ENCODE data around the gene GTF2H3.

Gene GTF2H3

DNA sequence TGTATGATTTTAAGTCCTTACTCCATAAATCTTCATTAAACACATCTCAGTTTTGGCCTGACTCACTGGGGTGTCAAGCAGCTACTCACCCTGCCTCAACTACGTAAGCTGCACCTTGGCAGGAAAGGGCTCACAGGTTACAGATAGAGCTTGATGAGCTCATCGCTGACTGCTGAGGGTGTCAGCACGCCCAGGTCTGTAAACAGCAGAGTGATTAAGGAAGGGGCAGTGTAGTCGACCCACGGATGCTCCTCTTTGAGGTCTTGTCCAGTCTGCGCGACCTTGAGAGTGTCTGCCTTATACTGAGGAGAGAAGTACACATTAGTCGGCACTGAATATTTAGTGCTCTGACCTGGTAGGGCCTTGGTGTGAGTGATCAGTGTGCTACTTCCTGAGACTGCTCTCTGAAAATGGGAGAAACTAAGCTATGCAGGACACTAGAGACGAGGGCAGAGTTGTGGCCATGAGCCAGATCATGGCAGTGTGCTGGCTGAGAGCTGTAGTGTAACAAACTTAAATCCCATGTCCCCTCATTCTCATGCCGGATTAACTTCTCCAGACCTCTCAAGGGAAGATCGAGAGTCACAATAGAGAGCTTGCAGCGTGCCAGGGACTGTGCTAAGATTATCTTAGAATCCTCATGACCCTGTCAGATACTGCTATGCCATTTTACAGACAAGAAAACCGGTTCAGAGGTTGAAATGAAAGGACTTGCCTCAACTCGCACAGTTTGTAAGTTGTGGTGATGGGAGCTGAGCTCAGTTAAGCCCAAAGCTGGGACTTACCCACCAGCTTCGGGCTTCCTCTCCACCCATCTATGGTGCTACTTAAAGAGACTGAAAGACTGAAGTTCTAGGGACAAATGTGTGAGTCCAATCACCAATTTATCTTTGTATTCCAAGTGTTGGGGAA lies 11.8 kb upstream of the GTF2H3 start:
- no peaks in the 10 kb centered on the region for H3K4me1 ChIP-seq (ENCODE audit: low read depth, poor library complexity, severe bottlenecking)
- H4K20me1 ChIP-seq (ENCODE audit: insufficient read depth): no peaks in the 10 kb centered on the region
- H3K27ac ChIP-seq: no peak overlapping the region
- no peak overlapping the region for H2AFZ ChIP-seq (ENCODE audit: low read depth)
- TF ChIP-seq, protein P1, sequence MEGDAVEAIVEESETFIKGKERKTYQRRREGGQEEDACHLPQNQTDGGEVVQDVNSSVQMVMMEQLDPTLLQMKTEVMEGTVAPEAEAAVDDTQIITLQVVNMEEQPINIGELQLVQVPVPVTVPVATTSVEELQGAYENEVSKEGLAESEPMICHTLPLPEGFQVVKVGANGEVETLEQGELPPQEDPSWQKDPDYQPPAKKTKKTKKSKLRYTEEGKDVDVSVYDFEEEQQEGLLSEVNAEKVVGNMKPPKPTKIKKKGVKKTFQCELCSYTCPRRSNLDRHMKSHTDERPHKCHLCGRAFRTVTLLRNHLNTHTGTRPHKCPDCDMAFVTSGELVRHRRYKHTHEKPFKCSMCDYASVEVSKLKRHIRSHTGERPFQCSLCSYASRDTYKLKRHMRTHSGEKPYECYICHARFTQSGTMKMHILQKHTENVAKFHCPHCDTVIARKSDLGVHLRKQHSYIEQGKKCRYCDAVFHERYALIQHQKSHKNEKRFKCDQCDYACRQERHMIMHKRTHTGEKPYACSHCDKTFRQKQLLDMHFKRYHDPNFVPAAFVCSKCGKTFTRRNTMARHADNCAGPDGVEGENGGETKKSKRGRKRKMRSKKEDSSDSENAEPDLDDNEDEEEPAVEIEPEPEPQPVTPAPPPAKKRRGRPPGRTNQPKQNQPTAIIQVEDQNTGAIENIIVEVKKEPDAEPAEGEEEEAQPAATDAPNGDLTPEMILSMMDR (conservative IDR thresholded peaks at IDR 0.05; ENCODE audit: low read depth, low read length): no peak
- no peak overlapping the region for H3K4me3 ChIP-seq (IDR thresholded peaks at IDR 0.05; ENCODE audit: insufficient read depth, low read depth, low read length)
- H3K9ac ChIP-seq: no peak overlapping the region
- no peaks in the 10 kb centered on the region for H3K36me3 ChIP-seq (ENCODE audit: insufficient read depth)
- no peaks in the 10 kb centered on the region for H3K27me3 ChIP-seq (ENCODE audit: insufficient read depth, low read depth)
- H3K79me2 ChIP-seq (ENCODE audit: insufficient read depth, low read depth): no peaks in the 10 kb centered on the region
- H3K4me2 ChIP-seq: no peak overlapping the region

DNA sequence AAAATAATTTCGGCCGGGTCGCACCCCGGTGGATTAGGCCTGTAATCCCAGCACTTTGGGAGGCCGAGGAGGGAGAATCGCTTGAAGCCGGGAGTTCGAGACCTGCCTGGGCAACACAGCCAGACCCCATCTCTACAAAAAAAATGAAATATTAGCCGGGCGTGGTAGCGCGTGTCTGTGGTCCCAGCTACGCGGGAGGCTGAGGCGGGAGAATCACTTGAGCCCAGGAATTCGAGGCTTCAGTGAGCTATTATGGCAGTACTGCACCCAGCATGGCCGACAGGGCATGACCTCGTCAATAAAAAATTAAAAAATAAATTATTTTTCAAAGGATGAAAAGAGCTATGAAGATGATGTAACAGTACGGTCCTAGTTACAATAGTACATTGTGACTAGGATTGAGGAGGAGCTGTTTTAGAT lies 523 bp downstream of the GTF2H3 start:
- no peaks in the 10 kb centered on the region for H3K27me3 ChIP-seq (ENCODE audit: insufficient read depth, low read depth)
- H3K4me3 ChIP-seq (IDR thresholded peaks at IDR 0.05; ENCODE audit: insufficient read depth, low read depth, low read length): no peak overlapping the region
- peaks cover 25% of the 10 kb centered on the region; the same call in 1 of the 2 replicates for H3K79me2 ChIP-seq (ENCODE audit: insufficient read depth, low read depth)
- peak overlapping the region; percentile 59 for H3K27ac ChIP-seq
- peak overlapping the region; percentile 61 for H2AFZ ChIP-seq (ENCODE audit: low read depth)
- peaks cover 4% of the 10 kb centered on the region for H3K4me1 ChIP-seq (ENCODE audit: low read depth, poor library complexity, severe bottlenecking)
- H3K9ac ChIP-seq: peak overlapping the region; percentile 86
- TF ChIP-seq, protein P1 (conservative IDR thresholded peaks at IDR 0.05; ENCODE audit: low read depth, low read length): no peak
- H4K20me1 ChIP-seq (ENCODE audit: insufficient read depth): no peaks in the 10 kb centered on the region
- peak overlapping the region; percentile 52 for H3K4me2 ChIP-seq
- H3K36me3 ChIP-seq (ENCODE audit: insufficient read depth): no peaks in the 10 kb centered on the region

DNA sequence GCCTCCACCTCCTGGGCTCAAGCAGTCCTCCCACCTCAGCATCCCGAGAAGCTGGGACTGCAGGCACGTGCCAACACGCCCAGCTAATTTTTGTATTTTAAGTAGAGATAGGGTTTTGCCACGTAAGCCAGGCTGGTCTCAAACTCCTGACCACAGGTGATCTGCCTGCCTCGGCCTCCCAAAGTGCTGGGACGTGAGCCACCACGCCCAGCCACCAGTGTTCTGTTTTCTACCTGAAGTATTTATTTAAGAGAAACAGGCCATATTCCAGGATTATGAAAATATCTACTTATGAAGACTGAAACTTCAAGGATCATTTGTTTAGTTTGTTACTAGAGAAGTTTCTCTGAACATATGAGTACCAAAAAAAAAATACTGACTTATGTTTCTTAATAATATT lies 10.3 kb downstream of the GTF2H3 start:
- Histone ChIP-seq H3K27ac (no peak overlapping the region), H3K4me1 (ENCODE audit: low read depth, poor library complexity, severe bottlenecking) (no peaks in the 10 kb centered on the region), H4K20me1 (ENCODE audit: insufficient read depth) (no peaks in the 10 kb centered on the region), H3K9ac (no peak overlapping the region), H3K27me3 (ENCODE audit: insufficient read depth, low read depth) (no peaks in the 10 kb centered on the region), H3K4me2 (no peak overlapping the region), H3K36me3 (ENCODE audit: insufficient read depth) (no peaks in the 10 kb centered on the region), H2AFZ (ENCODE audit: low read depth) (no peak overlapping the region), H3K4me3 (IDR thresholded peaks at IDR 0.05; ENCODE audit: insufficient read depth, low read depth, low read length) (no peak overlapping the region), H3K79me2 (ENCODE audit: insufficient read depth, low read depth) (no peaks in the 10 kb centered on the region)
- TF ChIP-seq, protein P1 (conservative IDR thresholded peaks at IDR 0.05; ENCODE audit: low read depth, low read length): no peak

DNA sequence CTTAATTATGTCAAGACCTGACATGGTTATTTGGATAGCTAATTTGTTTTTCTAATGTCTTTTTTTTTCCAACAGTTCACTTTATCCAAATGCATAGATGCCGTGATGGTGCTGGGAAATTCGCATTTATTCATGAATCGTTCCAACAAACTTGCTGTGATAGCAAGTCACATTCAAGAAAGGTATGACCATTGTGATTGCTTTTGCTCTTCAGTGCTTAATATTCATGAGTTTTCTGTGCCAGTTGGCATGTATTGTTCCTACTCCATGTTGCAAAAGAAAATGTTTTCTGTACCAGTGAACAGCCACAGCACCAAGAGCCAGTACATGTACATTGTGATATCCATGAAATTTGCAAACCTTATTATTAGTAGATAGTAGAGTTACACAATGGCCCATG lies 11.8 kb downstream of the GTF2H3 start:
- Histone ChIP-seq H3K27ac (no peak overlapping the region), H3K36me3 (ENCODE audit: insufficient read depth) (no peaks in the 10 kb centered on the region), H2AFZ (ENCODE audit: low read depth) (no peak overlapping the region), H3K4me3 (IDR thresholded peaks at IDR 0.05; ENCODE audit: insufficient read depth, low read depth, low read length) (no peak overlapping the region), H3K27me3 (ENCODE audit: insufficient read depth, low read depth) (no peaks in the 10 kb centered on the region), H3K4me1 (ENCODE audit: low read depth, poor library complexity, severe bottlenecking) (no peaks in the 10 kb centered on the region), H3K4me2 (no peak overlapping the region), H3K79me2 (ENCODE audit: insufficient read depth, low read depth) (no peaks in the 10 kb centered on the region), H3K9ac (no peak overlapping the region), H4K20me1 (ENCODE audit: insufficient read depth) (no peaks in the 10 kb centered on the region)
- TF ChIP-seq, protein P1 (conservative IDR thresholded peaks at IDR 0.05; ENCODE audit: low read depth, low read length): no peak

All from KMS-11 (cell line).